COLO668 (cell line): ENCODE data around the gene F13B.
"Not testable (repeated sequence)": the region's sequence is repeated elsewhere in the genome, so short reads cannot be mapped to it uniquely, and the experiment has no call there.

Experiments
- DNase-seq: peaks from one replicate; lab custom pipeline; 2025; ENCODE audit not compliant: unreplicated experiment; lab: John Stamatoyannopoulos, UW

The F13B gene

GRCh38 chr1:197066719-197067456 lies at the start of gene F13B:
Gene F13B (minus strand): TSS chr1:197067260. CDS start chr1:197067223, 37 bp downstream.
- DNase-seq: no peak

GRCh38 chr1:197116156-197116555 lies 49.1 kb upstream of the F13B start:
- no peak for DNase-seq

- DNase-seq: no peak
Observed at GRCh38 chr1:197106869-197107268, 39.8 kb upstream of the F13B start.

- DNase-seq: no peak
Observed at GRCh38 chr1:197103300-197103699, 36.2 kb upstream of the F13B start.

- no peak for DNase-seq
Observed at GRCh38 chr1:197101978-197102377, 34.9 kb upstream of the F13B start.

GRCh38 chr1:197100677-197101076 lies 33.6 kb upstream of the F13B start:
- DNase-seq: no peak

- no peak for DNase-seq
Observed at GRCh38 chr1:197099444-197099843, 32.4 kb upstream of the F13B start.

GRCh38 chr1:197096971-197097370 lies 29.9 kb upstream of the F13B start:
- not testable (repeated sequence) for DNase-seq

- no peak for DNase-seq
Observed at GRCh38 chr1:197096137-197096536, 29.1 kb upstream of the F13B start.

GRCh38 chr1:197093226-197093885 lies 26.3 kb upstream of the F13B start:
- DNase-seq: no peak

GRCh38 chr1:197092491-197093023 lies 25.5 kb upstream of the F13B start:
- no peak for DNase-seq

GRCh38 chr1:197083474-197083873 lies 16.4 kb upstream of the F13B start:
- DNase-seq: no peak

- no peak for DNase-seq
Observed at GRCh38 chr1:197081117-197081753, 14.2 kb upstream of the F13B start.

GRCh38 chr1:197080323-197080722 lies 13.3 kb upstream of the F13B start:
- DNase-seq: no peak

GRCh38 chr1:197076585-197076984 lies 9.5 kb upstream of the F13B start:
- DNase-seq: no peak

- no peak for DNase-seq
Observed at GRCh38 chr1:197073978-197074377, 6.9 kb upstream of the F13B start.

GRCh38 chr1:197067457-197067818 lies 378 bp upstream of the F13B start:
- no peak for DNase-seq

GRCh38 chr1:197066277-197066676 lies 783 bp downstream of the F13B start:
- DNase-seq: no peak

GRCh38 chr1:197065559-197065958 lies 1.5 kb downstream of the F13B start:
- no peak for DNase-seq

- DNase-seq: no peak
Observed at GRCh38 chr1:197063212-197063611, 3.8 kb downstream of the F13B start.

- no peak for DNase-seq
Observed at GRCh38 chr1:197062692-197063091, 4.4 kb downstream of the F13B start.

GRCh38 chr1:197049100-197049499 lies 18.0 kb downstream of the F13B start:
- DNase-seq: no peak
